ENCODE data around the gene ELP2. TPM values are rescaled to one million over a fixed set of nuclear protein-coding genes. Genes with fewer than 3 reads are reported as not detected.

ELP2 gene
- total and polyA plus RNA-seq, 9 of the 15 experiments (the other 6 are each of a cell fraction or from before 2014, with no cell fraction given), result 76.8 to 192 (median 140) TPM

- ChIA-PET POLR2A (interaction anchor here (0.6 to 1.8 kb wide), 4 partner anchors 12 to 512 kb away, joined by 3 to 5 read pairs (median 4); no protein-coding TSS in a partner anchor), CTCF (ENCODE audit: low intra/inter-chr PET ratio) (no interaction called here)
- no peak for ATAC-seq
- intact Hi-C loops (cut with micrococcal nuclease), result no loop called here
- no peak overlapping the region for H3K9ac ChIP-seq (ENCODE audit: insufficient read depth in 1 of 2, low read depth in 2 of 2, low read length in 2 of 2)
- DNase-seq (ENCODE audit: extremely low read depth in 1 of 4, low spot score in 3 of 4), result no peak
- whole genome bisulfite sequencing (ENCODE audit: insufficient coverage, low coverage, missing lambda C conversion rate), result 78% methylated on average over 3 of the region's 3 CpGs
- no peak for FAIRE-seq
- H3K4me2 ChIP-seq (ENCODE audit: insufficient read depth, low read length), result no peak overlapping the region
- no TSS peak for BruUV-seq (replicated peaks)
- H3K27ac ChIP-seq (ENCODE audit: extremely low read depth, low read depth, low read length), result no peak overlapping the region
- H3K36me3 ChIP-seq (ENCODE audit: control insufficient read depth, insufficient read depth, low read length), result peaks cover 3% of the 10 kb centered on the region; the same call in 2 of the 3 replicates
- H3K4me1 ChIP-seq (replicated peaks in 1 of 2; ENCODE audit: control insufficient read depth in 2 of 2, insufficient read depth in 2 of 2, low read length in 2 of 2), result peaks cover 12 to 14% of the 10 kb centered on the region in 2 experiments
- no peak overlapping the region for H2AFZ ChIP-seq (ENCODE audit: low read depth, low read length)
- no peaks in the 10 kb centered on the region for H4K20me1 ChIP-seq (replicated peaks; ENCODE audit: control insufficient read depth, insufficient read depth, low read length)
- in situ Hi-C loops (cut with MboI), result no loop called here
- H3K27me3 ChIP-seq (ENCODE audit: control insufficient read depth in 2 of 2, insufficient read depth in 2 of 2, low read length in 2 of 2), result no peaks in the 10 kb centered on the region
- H3K79me2 ChIP-seq (ENCODE audit: control insufficient read depth, insufficient read depth, low read length), result no peaks in the 10 kb centered on the region
- H3K4me3 ChIP-seq, result no peak overlapping the region
- H3K9me1 ChIP-seq (ENCODE audit: control insufficient read depth, insufficient read depth, low read length), result no peaks in the 10 kb centered on the region
- H3K9me3 ChIP-seq (replicated peaks; ENCODE audit: control insufficient read depth, insufficient read depth, low read depth, low read length), result no peaks in the 10 kb centered on the region
- TF ChIP-seq GATAD2B (IDR thresholded peaks at IDR 0.05; ENCODE audit: borderline replicate concordance), result no peak
- TF ChIP-seq ZNF707 (CRISPR knock-in tag; conservative IDR thresholded peaks at IDR 0.05), result no peak
- no peak for TF ChIP-seq SRF (CRISPR knock-in tag; IDR thresholded peaks at IDR 0.05)
- TF ChIP-seq C11orf30 (IDR thresholded peaks at IDR 0.05; ENCODE audit: low read depth), result no peak
- no peak for TF ChIP-seq CREBBP (IDR thresholded peaks at IDR 0.05; ENCODE audit: low read depth, low read length)
- no peak for TF ChIP-seq TSC22D4 (tag; IDR thresholded peaks at IDR 0.05)
- no peak for TF ChIP-seq MAFF (IDR thresholded peaks at IDR 0.05; ENCODE audit: low read length)
- TF ChIP-seq SFPQ (IDR thresholded peaks at IDR 0.05; ENCODE audit: low read depth, low read length), result no peak
- TF ChIP-seq REST (IDR thresholded peaks at IDR 0.05; ENCODE audit: borderline replicate concordance), result no peak
- no peak for TF ChIP-seq REST (CRISPR knock-in tag; IDR thresholded peaks at IDR 0.05; ENCODE audit: low read depth)
- no peak for TF ChIP-seq HMG20A (CRISPR knock-in tag; conservative IDR thresholded peaks at IDR 0.05)
- no peak for TF ChIP-seq ZBTB26 (CRISPR knock-in tag; IDR thresholded peaks at IDR 0.05)
These were observed 52.3 kb downstream of the ELP2 start for GRCh38 chr18:36181898-36182506.

Data from K562 (cell line).